Ascending aorta (tissue), 2 donors: ENCODE data around the gene BID. TPM values are rescaled to one million over a fixed set of nuclear protein-coding genes. Genes with fewer than 3 reads are reported as not detected.
A peak's percentile ranks its signal among the peaks of the same experiment; 100 is the strongest.

Source experiments
- DNase-seq, 2 donors: peaks; one replicate each; pipeline ENCODE4 v3.0.0-alpha.2; 2019; ENCODE audit warnings: low spot score in 2 of 2
- H3K27ac ChIP-seq, 2 donors: fragments of 200-600 bp; sonication (generic); one replicate each; pipeline ENCODE4 v1.5.1; 2016 to 2017; ENCODE audit warnings: mild to moderate bottlenecking in 1 of 2
- H3K27me3 ChIP-seq: fragments of 200-600 bp; sonication (generic); one replicate; pipeline ENCODE4 v1.5.1; 2017
- H3K36me3 ChIP-seq, 2 donors: fragments of 200-600 bp; sonication (generic); one replicate each; pipeline ENCODE4 v1.5.1; 2016
- H3K4me1 ChIP-seq, 2 donors: fragments of 200-600 bp; sonication (generic); one replicate each; pipeline ENCODE4 v1.5.1; 2016 to 2017; ENCODE audit warnings: mild to moderate bottlenecking in 1 of 2
- H3K4me3 ChIP-seq, 2 donors: fragments of 200-600 bp; sonication (generic); one replicate each; pipeline ENCODE4 v1.5.1; 2016 to 2017; ENCODE audit warnings: mild to moderate bottlenecking in 1 of 2
- H3K9me3 ChIP-seq, 2 donors: fragments of 200-600 bp; sonication (generic); one replicate each; pipeline ENCODE4 v1.5.1; 2016
- intact Hi-C: fragments of 100-400 bp; cut with DNase I; formaldehyde crosslinking; loops from one replicate; pipeline ENCODE4 v1.15.1; 2023
- total RNA-seq: library from RNA; depleted of rRNA; stranded (reverse); fragments of >200 nt; gene quantifications from one replicate; pipeline ENCODE4 v1.1.0, GENCODE V29; 2016
- TF ChIP-seq, protein P1 (sequence below), 3 experiments: fragments of 200-600 bp in 2 of 3; fragments of 450-650 bp in 1 of 3; sonication (generic) in 2 of 3; IDR thresholded peaks; one replicate each; pipeline ENCODE4 v1.5.1; 2016 to 2019; ENCODE audit warnings: antibody characterized with exemption in 3 of 3, mild to moderate bottlenecking in 1 of 3, moderate library complexity in 1 of 3

The BID gene
- total RNA-seq, 1 donor from 2014 or later, result 37.5 TPM

DNA sequence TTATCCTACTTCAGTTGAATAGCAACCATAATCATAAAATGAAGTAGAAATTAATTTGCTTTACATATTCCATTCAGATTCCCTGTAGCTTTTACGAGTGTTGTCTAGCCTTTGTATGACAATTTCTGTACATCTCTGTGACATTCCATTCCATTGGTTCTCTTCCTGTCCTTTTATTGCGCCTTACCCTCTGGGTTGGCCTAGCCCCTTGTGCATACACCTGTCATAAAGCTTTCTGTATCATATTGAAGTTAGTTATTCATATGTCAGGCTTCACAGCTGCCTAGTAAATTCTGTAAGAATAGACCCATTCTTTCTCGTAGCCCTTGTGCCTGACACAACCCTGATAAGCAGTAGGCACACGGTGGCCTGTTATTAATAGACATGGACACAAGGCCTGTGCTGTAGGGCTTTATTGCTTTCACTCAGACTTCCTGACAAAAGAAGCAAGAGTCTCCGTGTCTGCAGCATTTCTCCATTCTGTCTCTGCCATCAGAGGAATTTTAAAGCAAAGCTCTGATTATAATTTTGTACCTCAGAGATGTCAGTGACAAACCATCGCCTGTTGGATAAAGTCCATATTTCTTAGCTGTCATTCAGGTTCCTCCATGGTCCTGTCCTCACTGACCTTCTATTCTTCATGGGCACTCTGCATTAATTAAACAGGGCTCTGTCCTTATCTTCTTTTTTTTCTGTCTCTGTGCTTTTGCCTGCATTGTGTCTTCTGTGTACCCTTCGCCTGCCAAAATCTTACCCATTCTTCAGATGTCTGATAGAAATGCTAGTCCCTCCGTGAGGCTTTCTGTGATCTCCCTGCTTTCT lies 49.4 kb downstream of the BID start:
- H3K4me1 ChIP-seq, result peaks cover 3 to 20% of the 10 kb centered on the region in 2 donors
- no peak overlapping the region for H3K4me3 ChIP-seq
- intact Hi-C loops, result no loop called here
- peaks cover 17 to 27% of the 10 kb centered on the region in 2 donors for H3K36me3 ChIP-seq
- H3K9me3 ChIP-seq, result no peaks in the 10 kb centered on the region
- H3K27me3 ChIP-seq, result no peaks in the 10 kb centered on the region
- no peak for DNase-seq
- peak overlapping the region; percentile 31 to 61 for H3K27ac ChIP-seq
- TF ChIP-seq, protein P1, sequence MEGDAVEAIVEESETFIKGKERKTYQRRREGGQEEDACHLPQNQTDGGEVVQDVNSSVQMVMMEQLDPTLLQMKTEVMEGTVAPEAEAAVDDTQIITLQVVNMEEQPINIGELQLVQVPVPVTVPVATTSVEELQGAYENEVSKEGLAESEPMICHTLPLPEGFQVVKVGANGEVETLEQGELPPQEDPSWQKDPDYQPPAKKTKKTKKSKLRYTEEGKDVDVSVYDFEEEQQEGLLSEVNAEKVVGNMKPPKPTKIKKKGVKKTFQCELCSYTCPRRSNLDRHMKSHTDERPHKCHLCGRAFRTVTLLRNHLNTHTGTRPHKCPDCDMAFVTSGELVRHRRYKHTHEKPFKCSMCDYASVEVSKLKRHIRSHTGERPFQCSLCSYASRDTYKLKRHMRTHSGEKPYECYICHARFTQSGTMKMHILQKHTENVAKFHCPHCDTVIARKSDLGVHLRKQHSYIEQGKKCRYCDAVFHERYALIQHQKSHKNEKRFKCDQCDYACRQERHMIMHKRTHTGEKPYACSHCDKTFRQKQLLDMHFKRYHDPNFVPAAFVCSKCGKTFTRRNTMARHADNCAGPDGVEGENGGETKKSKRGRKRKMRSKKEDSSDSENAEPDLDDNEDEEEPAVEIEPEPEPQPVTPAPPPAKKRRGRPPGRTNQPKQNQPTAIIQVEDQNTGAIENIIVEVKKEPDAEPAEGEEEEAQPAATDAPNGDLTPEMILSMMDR (IDR thresholded peaks at IDR 0.05), result no peak

DNA sequence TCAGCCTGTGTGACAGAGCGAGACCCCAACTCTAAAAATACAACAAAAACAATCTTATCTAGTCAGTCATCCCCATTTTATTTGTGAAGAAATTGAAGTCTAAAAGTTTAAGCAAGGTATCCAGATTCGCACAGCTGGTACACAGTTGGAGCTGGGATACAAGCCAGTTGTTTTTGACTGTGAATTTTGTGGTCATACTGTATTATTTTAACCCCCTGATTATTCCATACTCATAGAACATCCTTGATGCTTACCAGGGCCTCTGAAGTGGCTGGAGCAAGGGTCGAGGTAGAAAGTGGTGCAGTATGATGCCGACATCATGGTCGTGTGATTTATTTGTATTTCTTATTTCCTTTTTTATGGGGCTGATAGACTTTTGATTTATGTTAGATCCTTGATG lies 50.0 kb downstream of the BID start:
- intact Hi-C loops, result no loop called here

DNA sequence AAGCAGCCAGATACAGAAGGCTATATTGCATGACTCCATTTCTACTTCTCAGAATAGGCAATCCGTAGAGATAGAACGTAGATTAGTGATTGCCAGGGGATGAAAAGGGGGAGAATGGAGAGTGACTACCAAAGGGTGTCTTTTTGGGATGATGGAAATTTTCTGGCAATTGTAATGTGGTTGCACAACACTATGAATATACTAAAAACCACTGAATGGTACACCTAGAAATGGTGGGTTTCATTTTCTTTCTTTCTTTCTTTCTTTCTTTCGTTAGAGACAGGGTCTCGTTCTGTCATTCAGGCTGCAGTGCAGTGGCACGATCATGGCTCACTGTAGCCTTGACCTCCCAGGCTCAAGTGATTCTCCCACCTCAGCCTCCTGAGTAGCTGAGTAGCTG lies 54.4 kb downstream of the BID start:
- Histone ChIP-seq H3K27me3 (no peaks in the 10 kb centered on the region), H3K36me3 (no peaks in the 10 kb centered on the region), H3K9me3 (no peaks in the 10 kb centered on the region), H3K4me3 (no peak overlapping the region), H3K4me1 (peaks cover 0 to 4% of the 10 kb centered on the region in 2 donors), H3K27ac (no peak overlapping the region)
- TF ChIP-seq, protein P1 (IDR thresholded peaks at IDR 0.05), result no peak
- no peak for DNase-seq
- intact Hi-C loops, result no loop called here

More for the DNA sequence above, 50.0 kb downstream of the BID start:
- Histone ChIP-seq H3K9me3 (no peaks in the 10 kb centered on the region), H3K36me3 (peaks cover 11 to 20% of the 10 kb centered on the region in 2 donors), H3K4me3 (no peak overlapping the region), H3K27ac (peak overlapping the region; percentile 23 to 31), H3K4me1 (peaks cover 3 to 20% of the 10 kb centered on the region in 2 donors), H3K27me3 (no peaks in the 10 kb centered on the region)
- DNase-seq, result no peak
- TF ChIP-seq, protein P1 (IDR thresholded peaks at IDR 0.05), result no peak

DNA sequence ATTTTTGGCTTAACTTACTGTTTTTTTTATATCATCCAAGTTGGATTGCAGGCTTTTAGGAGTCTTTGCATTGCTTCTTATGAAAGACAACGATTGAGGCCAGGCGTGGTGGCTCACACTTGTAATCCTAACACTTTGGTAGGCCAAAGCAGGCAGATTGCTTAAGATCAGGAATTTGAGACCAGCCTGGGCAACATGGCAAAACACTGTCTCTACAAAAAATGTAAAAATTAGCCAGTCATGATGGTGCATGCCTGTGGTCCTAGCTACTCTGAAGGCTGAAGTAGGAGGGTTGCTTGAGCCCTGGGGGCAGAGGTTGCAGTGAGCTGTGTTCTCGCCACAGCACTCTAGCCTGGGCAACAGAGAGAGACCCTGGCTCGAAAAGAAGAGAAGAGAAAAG lies 56.6 kb downstream of the BID start:
- intact Hi-C loops, result no loop called here
- Histone ChIP-seq H3K9me3 (no peaks in the 10 kb centered on the region), H3K27ac (no peak overlapping the region), H3K36me3 (no peaks in the 10 kb centered on the region), H3K4me1 (no peaks in the 10 kb centered on the region), H3K4me3 (no peak overlapping the region), H3K27me3 (no peaks in the 10 kb centered on the region)
- TF ChIP-seq, protein P1 (IDR thresholded peaks at IDR 0.05), result no peak
- no peak for DNase-seq

DNA sequence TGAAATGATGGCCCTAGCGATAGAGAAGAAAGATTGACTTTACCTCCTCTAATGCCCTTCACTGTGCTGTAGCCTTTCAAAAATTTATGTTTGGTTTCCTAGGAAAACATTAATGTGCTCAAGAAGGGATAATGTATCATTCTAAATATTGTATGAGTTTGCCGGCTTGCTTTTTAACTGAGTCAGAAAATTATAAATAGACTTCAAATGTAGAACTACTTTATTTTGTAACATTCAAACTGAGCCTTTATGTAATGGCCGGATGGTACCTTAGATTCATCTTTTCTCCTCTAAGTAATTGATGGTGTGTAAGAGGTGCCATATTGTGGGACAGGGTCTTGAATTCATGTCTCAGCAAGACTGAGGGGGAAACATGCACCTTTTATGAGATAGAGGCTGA lies 57.7 kb downstream of the BID start:
- DNase-seq, result no peak
- Histone ChIP-seq H3K4me1 (no peaks in the 10 kb centered on the region), H3K27ac (no peak overlapping the region), H3K36me3 (no peaks in the 10 kb centered on the region), H3K4me3 (no peak overlapping the region), H3K27me3 (no peaks in the 10 kb centered on the region), H3K9me3 (no peaks in the 10 kb centered on the region)
- intact Hi-C loops, result no loop called here
- TF ChIP-seq, protein P1 (IDR thresholded peaks at IDR 0.05), result no peak
